ENCODE data around the gene PGA4. TPM values are rescaled to one million over a fixed set of nuclear protein-coding genes. Genes with fewer than 3 reads are reported as not detected.

The PGA4 gene
- total and polyA plus RNA-seq, 9 of the 15 experiments (the other 6 are each of a cell fraction or from before 2014, with no cell fraction given), result not detected

GRCh38 chr11:61183645-61184044 lies 38.5 kb upstream of the PGA4 start:
- BruUV-seq (replicated peaks), result no TSS peak
- Histone ChIP-seq H2AFZ (ENCODE audit: low read depth, low read length) (no peak overlapping the region), H3K4me2 (ENCODE audit: insufficient read depth, low read length) (no peak overlapping the region), H3K79me2 (ENCODE audit: control insufficient read depth, insufficient read depth, low read length) (no peaks in the 10 kb centered on the region), H4K20me1 (replicated peaks; ENCODE audit: control insufficient read depth, insufficient read depth, low read length) (no peaks in the 10 kb centered on the region), H3K4me3 (no peak overlapping the region), H3K36me3 (ENCODE audit: control insufficient read depth, insufficient read depth, low read length) (no peaks in the 10 kb centered on the region), H3K9ac (ENCODE audit: insufficient read depth in 1 of 2, low read depth in 2 of 2, low read length in 2 of 2) (no peak overlapping the region), H3K9me3 (replicated peaks; ENCODE audit: control insufficient read depth, insufficient read depth, low read depth, low read length) (no peaks in the 10 kb centered on the region), H3K27me3 (ENCODE audit: control insufficient read depth in 2 of 2, insufficient read depth in 2 of 2, low read length in 2 of 2) (peaks cover 11 to 21% of the 10 kb centered on the region in 2 experiments; a peak in 3 of 5 replicates), H3K4me1 (replicated peaks in 1 of 2; ENCODE audit: control insufficient read depth in 2 of 2, insufficient read depth in 2 of 2, low read length in 2 of 2) (no peaks in the 10 kb centered on the region), H3K9me1 (ENCODE audit: control insufficient read depth, insufficient read depth, low read length) (no peaks in the 10 kb centered on the region), H3K27ac (ENCODE audit: extremely low read depth, low read depth, low read length) (no peak overlapping the region)
- DNase-seq (ENCODE audit: extremely low read depth in 1 of 4, low spot score in 3 of 4) (no peak), FAIRE-seq (no peak), ATAC-seq (no peak)
- 15% methylated on average over 4 of the region's 4 CpGs for WGBS (ENCODE audit: insufficient coverage, low coverage, missing lambda C conversion rate)
- TF ChIP-seq HIVEP1 (CRISPR knock-in tag; IDR thresholded peaks at IDR 0.05), result no peak
- no peak for TF ChIP-seq CTCF (IDR thresholded peaks at IDR 0.05 in 2 of 3, conservative IDR thresholded peaks at IDR 0.05 in 1 of 3; ENCODE audit: insufficient read depth in 2 of 3, low read depth in 1 of 3, low read length in 3 of 3)
- intact Hi-C loops (cut with micrococcal nuclease) (no loop called here), in situ Hi-C loops (cut with MboI) (no loop called here)
- ChIA-PET POLR2A (no interaction called here), CTCF (ENCODE audit: low intra/inter-chr PET ratio) (no interaction called here)

DNA sequence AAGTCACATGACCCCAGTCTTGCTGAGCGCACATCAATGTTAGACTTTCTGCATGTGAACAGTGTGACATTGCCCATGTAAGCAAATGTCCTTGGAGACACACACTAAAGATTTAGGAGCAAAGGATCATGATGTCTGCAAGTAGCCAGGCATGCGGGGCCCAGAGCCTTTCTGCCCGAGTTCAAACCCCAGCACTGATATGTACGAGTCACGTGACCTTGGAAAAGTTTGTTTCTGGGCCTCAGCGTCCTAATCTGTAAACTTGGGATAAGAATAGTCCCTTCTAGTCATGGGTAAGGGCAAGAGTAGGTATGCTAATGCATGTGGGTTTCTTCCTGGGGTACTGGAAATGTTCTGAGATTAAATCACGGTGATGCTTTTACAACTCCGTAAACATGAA lies 35.6 kb upstream of the PGA4 start:
- DNase-seq (ENCODE audit: extremely low read depth in 1 of 4, low spot score in 3 of 4), result no peak
- Histone ChIP-seq H3K4me1 (replicated peaks in 1 of 2; ENCODE audit: control insufficient read depth in 2 of 2, insufficient read depth in 2 of 2, low read length in 2 of 2) (no peaks in the 10 kb centered on the region; a peak in 1 of 5 replicates), H3K4me3 (no peak overlapping the region), H4K20me1 (replicated peaks; ENCODE audit: control insufficient read depth, insufficient read depth, low read length) (no peaks in the 10 kb centered on the region), H3K27me3 (ENCODE audit: control insufficient read depth in 2 of 2, insufficient read depth in 2 of 2, low read length in 2 of 2) (peaks cover 3 to 15% of the 10 kb centered on the region in 2 experiments; a peak in 3 of 5 replicates), H2AFZ (ENCODE audit: low read depth, low read length) (no peak overlapping the region), H3K9me1 (ENCODE audit: control insufficient read depth, insufficient read depth, low read length) (no peaks in the 10 kb centered on the region), H3K27ac (ENCODE audit: extremely low read depth, low read depth, low read length) (no peak overlapping the region), H3K36me3 (ENCODE audit: control insufficient read depth, insufficient read depth, low read length) (no peaks in the 10 kb centered on the region), H3K9me3 (replicated peaks; ENCODE audit: control insufficient read depth, insufficient read depth, low read depth, low read length) (no peaks in the 10 kb centered on the region), H3K9ac (ENCODE audit: insufficient read depth in 1 of 2, low read depth in 2 of 2, low read length in 2 of 2) (no peak overlapping the region), H3K79me2 (ENCODE audit: control insufficient read depth, insufficient read depth, low read length) (no peaks in the 10 kb centered on the region), H3K4me2 (ENCODE audit: insufficient read depth, low read length) (no peak overlapping the region)
- WGBS (ENCODE audit: insufficient coverage, low coverage, missing lambda C conversion rate), result 34% methylated on average over 8 of the region's 8 CpGs
- ChIA-PET CTCF (ENCODE audit: low intra/inter-chr PET ratio) (interaction anchor here (1.9 kb wide), 1 partner anchor 216 kb away, joined by 11 read pairs; no protein-coding TSS in a partner anchor), POLR2A (interaction anchor here (0.6 to 1.2 kb wide), 4 partner anchors 9 to 360 kb away, joined by 3 read pairs; no protein-coding TSS in a partner anchor)
- in situ Hi-C loops (cut with MboI) (no loop called here), intact Hi-C loops (cut with micrococcal nuclease) (loop anchor here (2.0 to 5.0 kb wide), 2 partner anchors 109 to 356 kb away; no protein-coding TSS in a partner anchor)
- no TSS peak for BruUV-seq (replicated peaks)
- no peak for ATAC-seq
- FAIRE-seq, result no peak
- TF ChIP-seq PCBP2 (IDR thresholded peaks at IDR 0.05; ENCODE audit: low read depth, low read length, poor library complexity, severe bottlenecking) (no peak), ZNF75A (CRISPR knock-in tag; IDR thresholded peaks at IDR 0.05) (no peak), SIN3B (IDR thresholded peaks at IDR 0.05; ENCODE audit: low read depth) (no peak), ARID2 (IDR thresholded peaks at IDR 0.05) (no peak), USF1 (CRISPR knock-in tag; IDR thresholded peaks at IDR 0.05) (peak; percentile 63), ZHX1 (conservative IDR thresholded peaks at IDR 0.05; ENCODE audit: low read length) (no peak)
- TF ChIP-seq, protein P1, sequence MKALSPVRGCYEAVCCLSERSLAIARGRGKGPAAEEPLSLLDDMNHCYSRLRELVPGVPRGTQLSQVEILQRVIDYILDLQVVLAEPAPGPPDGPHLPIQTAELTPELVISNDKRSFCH (CRISPR knock-in tag; IDR thresholded peaks at IDR 0.05), result no peak
- TF ChIP-seq, protein P1 (tag; IDR thresholded peaks at IDR 0.05), result no peak

Measured in K562 (cell line).